ENCODE measurements around the gene ZBTB48. TPM values are rescaled to one million over a fixed set of nuclear protein-coding genes. Genes with fewer than 3 reads are reported as not detected.
A peak's percentile ranks its signal among the peaks of the same experiment; 100 is the strongest.

ZBTB48 gene
- 13.4 and 32.5 TPM in 2 replicates for total RNA-seq (2014; rRNA removed; shearing (Covaris generic))

- Histone ChIP-seq H3K27ac (peak within 1 kb of the TSS; percentile 52), H3K27me3 (replicated peaks) (no peaks in the 10 kb centered on the region), H3K4me3 (peak within 1 kb of the TSS; percentile 70), H3K4me1 (replicated peaks) (peaks cover 22% of the 10 kb centered on the region), H3K36me3 (peaks cover 15% of the 10 kb centered on the region), H3K9me3 (replicated peaks) (no peaks in the 10 kb centered on the region)
- peak; percentile 91 to 99 for DNase-seq (ENCODE audit: low read depth in 1 of 2, low spot score in 2 of 2)
Observed at GRCh38 chr1:6579374-6580118, at the start of gene ZBTB48. Gene ZBTB48, plus strand, starts transcription at chr1:6579994. Its CDS starts 616 bp downstream, at chr1:6580610.

GRCh38 chr1:6530504-6531160, 49.2 kb upstream of the ZBTB48 start:
- no peak for DNase-seq (ENCODE audit: low read depth in 1 of 2, low spot score in 2 of 2)
- no peak overlapping the region for H3K4me3 ChIP-seq
- H3K9me3 ChIP-seq (replicated peaks), result no peaks in the 10 kb centered on the region
- H3K27me3 ChIP-seq (replicated peaks), result no peaks in the 10 kb centered on the region
- H3K27ac ChIP-seq, result no peak overlapping the region
- no peaks in the 10 kb centered on the region for H3K4me1 ChIP-seq (replicated peaks)
- H3K36me3 ChIP-seq, result peaks cover 88% of the 10 kb centered on the region

GRCh38 chr1:6531996-6532395, 47.8 kb upstream of the ZBTB48 start:
- Histone ChIP-seq H3K4me3 (no peak overlapping the region), H3K4me1 (replicated peaks) (no peaks in the 10 kb centered on the region), H3K27ac (no peak overlapping the region), H3K27me3 (replicated peaks) (no peaks in the 10 kb centered on the region), H3K9me3 (replicated peaks) (no peaks in the 10 kb centered on the region), H3K36me3 (peaks cover 78% of the 10 kb centered on the region)
- DNase-seq (ENCODE audit: low read depth in 1 of 2, low spot score in 2 of 2), result no peak

GRCh38 chr1:6534248-6534822, 45.5 kb upstream of the ZBTB48 start:
- no peak for DNase-seq (ENCODE audit: low read depth in 1 of 2, low spot score in 2 of 2)
- H3K36me3 ChIP-seq, result peaks cover 66% of the 10 kb centered on the region
- no peaks in the 10 kb centered on the region for H3K9me3 ChIP-seq (replicated peaks)
- H3K4me1 ChIP-seq (replicated peaks), result peaks cover 7% of the 10 kb centered on the region
- no peak overlapping the region for H3K4me3 ChIP-seq
- no peaks in the 10 kb centered on the region for H3K27me3 ChIP-seq (replicated peaks)
- H3K27ac ChIP-seq, result no peak overlapping the region

- no peaks in the 10 kb centered on the region for H3K27me3 ChIP-seq (replicated peaks)
- no peak overlapping the region for H3K4me3 ChIP-seq
- peaks cover 12% of the 10 kb centered on the region for H3K4me1 ChIP-seq (replicated peaks)
- no peak overlapping the region for H3K27ac ChIP-seq
- H3K9me3 ChIP-seq (replicated peaks), result no peaks in the 10 kb centered on the region
- peaks cover 60% of the 10 kb centered on the region for H3K36me3 ChIP-seq
- DNase-seq (ENCODE audit: low read depth in 1 of 2, low spot score in 2 of 2), result no peak
Observed at GRCh38 chr1:6535214-6535613, 44.6 kb upstream of the ZBTB48 start.

- no peaks in the 10 kb centered on the region for H3K27me3 ChIP-seq (replicated peaks)
- no peak overlapping the region for H3K27ac ChIP-seq
- peaks cover 12% of the 10 kb centered on the region for H3K4me1 ChIP-seq (replicated peaks)
- no peaks in the 10 kb centered on the region for H3K9me3 ChIP-seq (replicated peaks)
- peaks cover 56% of the 10 kb centered on the region for H3K36me3 ChIP-seq
- H3K4me3 ChIP-seq, result no peak overlapping the region
- DNase-seq (ENCODE audit: low read depth in 1 of 2, low spot score in 2 of 2), result no peak
Observed at GRCh38 chr1:6536291-6536690, 43.5 kb upstream of the ZBTB48 start.

GRCh38 chr1:6538956-6539355, 40.8 kb upstream of the ZBTB48 start:
- peak overlapping the region; percentile 6 for H3K27ac ChIP-seq

GRCh38 chr1:6544831-6545230, 35.0 kb upstream of the ZBTB48 start:
- Histone ChIP-seq H3K27me3 (replicated peaks) (no peaks in the 10 kb centered on the region), H3K4me1 (replicated peaks) (no peaks in the 10 kb centered on the region; the same call in 1 of the 2 replicates), H3K27ac (no peak overlapping the region), H3K9me3 (replicated peaks) (no peaks in the 10 kb centered on the region), H3K4me3 (no peak overlapping the region), H3K36me3 (peaks cover 78% of the 10 kb centered on the region)
- no peak for DNase-seq (ENCODE audit: low read depth in 1 of 2, low spot score in 2 of 2)

More at GRCh38 chr1:6538956-6539355, 40.8 kb upstream of the ZBTB48 start:
- Histone ChIP-seq H3K36me3 (peaks cover 49% of the 10 kb centered on the region), H3K4me1 (replicated peaks) (peaks cover 12% of the 10 kb centered on the region), H3K9me3 (replicated peaks) (no peaks in the 10 kb centered on the region), H3K4me3 (no peak overlapping the region), H3K27me3 (replicated peaks) (no peaks in the 10 kb centered on the region)
- DNase-seq (ENCODE audit: low read depth in 1 of 2, low spot score in 2 of 2), result peak in 1 of 2 experiments; percentile 66

GRCh38 chr1:6545276-6546112, 34.3 kb upstream of the ZBTB48 start:
- Histone ChIP-seq H3K4me3 (no peak overlapping the region), H3K4me1 (replicated peaks) (no peaks in the 10 kb centered on the region), H3K27me3 (replicated peaks) (no peaks in the 10 kb centered on the region), H3K9me3 (replicated peaks) (no peaks in the 10 kb centered on the region), H3K27ac (no peak overlapping the region), H3K36me3 (peaks cover 80% of the 10 kb centered on the region)
- no peak for DNase-seq (ENCODE audit: low read depth in 1 of 2, low spot score in 2 of 2)

- Histone ChIP-seq H3K9me3 (replicated peaks) (no peaks in the 10 kb centered on the region), H3K4me3 (no peak overlapping the region), H3K4me1 (replicated peaks) (no peaks in the 10 kb centered on the region), H3K36me3 (peaks cover 79% of the 10 kb centered on the region), H3K27ac (no peak overlapping the region), H3K27me3 (replicated peaks) (no peaks in the 10 kb centered on the region)
- DNase-seq (ENCODE audit: low read depth in 1 of 2, low spot score in 2 of 2), result no peak
Observed at GRCh38 chr1:6546326-6546725, 33.5 kb upstream of the ZBTB48 start.

GRCh38 chr1:6547301-6547700, 32.5 kb upstream of the ZBTB48 start:
- Histone ChIP-seq H3K27me3 (replicated peaks) (no peaks in the 10 kb centered on the region), H3K36me3 (peaks cover 77% of the 10 kb centered on the region), H3K27ac (no peak overlapping the region), H3K9me3 (replicated peaks) (no peaks in the 10 kb centered on the region), H3K4me3 (no peak overlapping the region), H3K4me1 (replicated peaks) (no peaks in the 10 kb centered on the region)
- no peak for DNase-seq (ENCODE audit: low read depth in 1 of 2, low spot score in 2 of 2)

- Histone ChIP-seq H3K27ac (peak within 1 kb of the TSS; percentile 45), H3K27me3 (replicated peaks) (no peaks in the 10 kb centered on the region), H3K9me3 (replicated peaks) (no peaks in the 10 kb centered on the region), H3K4me1 (replicated peaks) (peaks cover 6% of the 10 kb centered on the region; the same call in 1 of the 2 replicates), H3K4me3 (peak within 1 kb of the TSS; percentile 91), H3K36me3 (peaks cover 24% of the 10 kb centered on the region)
- peak; percentile 92 for DNase-seq (ENCODE audit: low read depth in 1 of 2, low spot score in 2 of 2)
Observed at GRCh38 chr1:6554031-6554906, 25.5 kb upstream of the ZBTB48 start, which contains the start of gene NOL9. Gene NOL9, minus strand, starts transcription at chr1:6554513. Its CDS starts 11 bp downstream, at chr1:6554502.
